ENCODE results near the gene TFCP2.
A peak's percentile ranks its signal among the peaks of the same experiment; 100 is the strongest.

TFCP2 gene

DNA sequence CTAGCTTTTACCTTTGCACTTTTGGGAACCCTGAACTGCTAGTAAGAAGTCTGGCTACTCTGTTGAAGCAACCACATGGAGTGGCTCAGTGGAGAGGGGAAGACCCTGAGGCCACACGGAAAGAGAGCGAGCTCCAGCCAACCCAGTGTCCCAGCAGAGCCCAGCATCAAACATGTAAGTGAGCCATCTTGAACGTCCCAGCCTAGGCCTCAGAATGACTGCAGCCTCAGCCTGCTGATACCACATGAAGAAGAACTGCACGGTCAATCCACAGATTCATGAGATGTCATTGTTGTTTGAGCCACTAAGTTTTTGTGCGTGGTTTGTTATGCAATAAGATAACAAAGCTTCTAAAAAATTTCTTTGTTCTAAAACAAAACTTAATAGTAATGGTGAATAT lies 40.2 kb downstream of the TFCP2 start:
- no peak for TF ChIP-seq CTCF (IDR thresholded peaks at IDR 0.05; ENCODE audit: low read depth, low read length)
- H3K4me3 ChIP-seq (replicated peaks in 1 of 2; ENCODE audit: low read depth in 2 of 2, low read length in 2 of 2), result no peak overlapping the region
- DNase-seq (ENCODE audit: low read depth in 2 of 2), result peak in 1 of 2 donors; percentile 28

DNA sequence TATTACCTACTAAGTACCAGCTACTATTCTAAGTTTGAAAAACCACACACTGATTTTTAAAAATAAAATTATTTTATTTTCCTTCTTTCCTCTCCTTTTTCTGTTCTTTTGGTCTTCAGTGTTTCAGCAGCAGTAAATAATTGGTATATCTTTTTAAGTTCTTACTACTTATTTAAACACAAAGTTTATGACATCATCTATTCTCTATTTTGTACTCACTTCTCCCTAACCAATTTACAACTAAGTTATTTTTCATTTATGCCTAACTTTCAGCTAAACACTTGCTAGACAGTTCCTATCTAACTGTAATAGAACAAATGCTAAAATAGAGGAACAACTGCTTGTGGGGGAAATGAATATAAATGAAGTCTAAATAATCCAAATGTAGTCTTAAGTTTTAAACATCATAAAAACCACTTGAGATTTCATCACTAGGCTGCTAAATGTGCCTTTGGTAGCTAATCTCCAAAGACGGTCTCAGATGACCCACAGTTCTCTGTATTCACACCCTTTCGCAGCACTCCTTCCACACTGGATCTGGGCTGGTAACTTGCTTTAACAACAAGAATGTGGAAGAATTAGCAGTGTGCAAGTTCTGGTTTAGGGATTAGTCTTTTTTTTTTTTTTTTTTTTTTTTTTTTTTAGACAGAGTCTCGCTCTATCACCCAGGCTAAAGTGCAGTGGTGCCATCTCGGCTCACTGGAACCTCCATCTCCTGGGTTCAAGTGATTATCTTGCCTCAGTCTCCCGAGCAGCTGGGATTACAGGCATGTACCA lies 41.0 kb downstream of the TFCP2 start:
- TF ChIP-seq CTCF (IDR thresholded peaks at IDR 0.05; ENCODE audit: low read depth, low read length), result no peak
- no peak overlapping the region for H3K4me3 ChIP-seq (replicated peaks in 1 of 2; ENCODE audit: low read depth in 2 of 2, low read length in 2 of 2)
- DNase-seq (ENCODE audit: low read depth in 2 of 2), result no peak

DNA sequence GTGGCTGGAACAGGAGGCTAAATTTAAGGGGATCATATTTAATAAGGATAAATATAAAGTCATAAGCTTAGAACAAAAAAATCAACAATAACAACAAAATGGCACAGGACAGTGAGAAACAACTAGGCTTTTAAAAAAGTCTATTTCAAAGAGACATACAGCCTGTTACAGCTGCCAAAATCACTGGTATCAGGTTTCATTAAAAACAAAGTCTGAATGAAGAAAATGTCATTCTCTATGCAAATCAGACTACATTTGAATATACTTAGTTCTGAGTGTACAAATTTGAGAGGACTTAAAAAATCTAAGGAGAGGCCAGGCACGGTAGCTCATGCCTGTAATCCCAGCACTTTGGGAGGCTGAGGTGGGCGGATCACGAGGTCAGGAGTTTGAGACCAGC lies 44.0 kb downstream of the TFCP2 start:
- TF ChIP-seq CTCF (IDR thresholded peaks at IDR 0.05; ENCODE audit: low read depth, low read length), result no peak
- H3K4me3 ChIP-seq (replicated peaks in 1 of 2; ENCODE audit: low read depth in 2 of 2, low read length in 2 of 2), result no peak overlapping the region
- peak in 1 of 2 donors; percentile 12 for DNase-seq (ENCODE audit: low read depth in 2 of 2)

DNA sequence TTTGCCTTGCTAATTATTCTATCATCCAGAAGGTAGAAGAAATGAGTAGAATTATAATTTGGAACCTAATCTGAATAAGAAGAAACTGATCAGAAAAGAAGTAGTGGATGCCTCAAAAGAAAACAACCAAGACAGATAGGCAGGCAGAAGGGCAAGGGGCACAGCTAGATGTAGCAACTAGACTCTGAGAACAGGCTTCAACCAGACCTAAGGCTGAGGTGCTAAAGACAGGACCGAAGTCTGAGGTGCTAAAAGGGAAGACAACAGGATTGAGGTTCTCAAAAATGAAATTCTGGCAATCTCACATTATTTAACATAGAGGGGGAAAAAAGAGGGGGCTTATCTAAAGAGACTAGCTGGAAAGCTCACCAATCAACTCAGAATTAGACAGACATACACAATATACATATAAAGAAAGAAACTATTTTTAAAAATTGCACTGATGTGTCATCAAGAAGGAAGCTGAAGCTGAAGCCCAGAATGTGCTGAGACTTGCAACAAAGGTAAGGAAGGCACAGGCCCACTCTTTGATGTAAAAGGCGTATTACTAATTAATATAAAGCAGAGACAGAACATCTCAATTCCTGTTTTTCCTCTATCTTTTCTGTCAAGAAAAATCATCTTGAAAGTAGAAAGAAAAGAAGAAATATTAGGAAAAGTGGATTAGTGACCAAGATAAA lies 45.7 kb downstream of the TFCP2 start:
- peak; percentile 14 to 33 for DNase-seq (ENCODE audit: low read depth in 2 of 2)
- no peak for TF ChIP-seq CTCF (IDR thresholded peaks at IDR 0.05; ENCODE audit: low read depth, low read length)
- H3K4me3 ChIP-seq (replicated peaks in 1 of 2; ENCODE audit: low read depth in 2 of 2, low read length in 2 of 2), result no peak overlapping the region

DNA sequence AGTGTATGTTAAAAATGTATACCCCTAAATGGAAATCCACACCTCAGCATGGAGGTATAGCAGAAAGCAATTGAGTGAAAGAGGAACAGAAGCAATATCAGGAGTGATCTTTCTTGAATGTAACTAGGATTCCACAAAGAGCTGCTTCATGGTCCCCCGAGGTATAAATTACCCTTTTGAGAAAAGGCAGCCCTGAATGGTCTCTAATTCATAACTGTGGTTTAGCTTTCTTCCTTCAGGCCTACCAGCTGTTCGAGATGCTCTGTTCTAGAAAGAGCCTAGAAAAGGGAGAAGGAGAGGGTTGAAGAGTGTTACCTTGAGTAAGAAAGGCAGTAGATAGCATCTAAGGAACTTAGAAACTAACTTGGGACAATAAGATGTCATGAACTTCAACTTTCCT lies 46.6 kb downstream of the TFCP2 start:
- no peak for DNase-seq (ENCODE audit: low read depth in 2 of 2)
- TF ChIP-seq CTCF (IDR thresholded peaks at IDR 0.05; ENCODE audit: low read depth, low read length), result no peak
- H3K4me3 ChIP-seq (replicated peaks in 1 of 2; ENCODE audit: low read depth in 2 of 2, low read length in 2 of 2), result no peak overlapping the region

- TF ChIP-seq CTCF (IDR thresholded peaks at IDR 0.05; ENCODE audit: low read depth, low read length), result no peak
- no peak overlapping the region for H3K4me3 ChIP-seq (replicated peaks in 1 of 2; ENCODE audit: low read depth in 2 of 2, low read length in 2 of 2)
- no peak for DNase-seq (ENCODE audit: low read depth in 2 of 2)
These were observed 48.4 kb downstream of the TFCP2 start for GRCh38 chr12:51124504-51124903.

Measured in cardiac fibroblast (primary cell).